ENCODE data around the gene DUOXA2.

DUOXA2 gene

GRCh38 chr15:45136378-45136764 lies 22.2 kb downstream of the DUOXA2 start:
- no peak for DNase-seq (ENCODE audit: low read depth)

GRCh38 chr15:45137703-45138102 lies 23.6 kb downstream of the DUOXA2 start:
- no peak for DNase-seq (ENCODE audit: low read depth)

- DNase-seq (ENCODE audit: low read depth), result no peak
These were observed 25.0 kb downstream of the DUOXA2 start for GRCh38 chr15:45138814-45139765.

GRCh38 chr15:45139770-45140169 lies 25.6 kb downstream of the DUOXA2 start:
- DNase-seq (ENCODE audit: low read depth), result no peak

- no peak for DNase-seq (ENCODE audit: low read depth)
These were observed 26.6 kb downstream of the DUOXA2 start for GRCh38 chr15:45140557-45141250.

- DNase-seq (ENCODE audit: low read depth), result no peak
These were observed 27.3 kb downstream of the DUOXA2 start for GRCh38 chr15:45141386-45141785.

- no peak for DNase-seq (ENCODE audit: low read depth)
These were observed 28.9 kb downstream of the DUOXA2 start for GRCh38 chr15:45143056-45143455.

- no peak for DNase-seq (ENCODE audit: low read depth)
These were observed 29.8 kb downstream of the DUOXA2 start for GRCh38 chr15:45143946-45144345.

- no peak for DNase-seq (ENCODE audit: low read depth)
These were observed 30.6 kb downstream of the DUOXA2 start for GRCh38 chr15:45144775-45145174.

- DNase-seq (ENCODE audit: low read depth), result peak; percentile 73
These were observed 32.3 kb downstream of the DUOXA2 start for GRCh38 chr15:45146405-45146804.

GRCh38 chr15:45147606-45148005 lies 33.5 kb downstream of the DUOXA2 start:
- DNase-seq (ENCODE audit: low read depth), result no peak

GRCh38 chr15:45148076-45149059 lies 34.2 kb downstream of the DUOXA2 start:
- no peak for DNase-seq (ENCODE audit: low read depth)

- DNase-seq (ENCODE audit: low read depth), result no peak
These were observed 34.9 kb downstream of the DUOXA2 start for GRCh38 chr15:45149060-45149459.

- no peak for DNase-seq (ENCODE audit: low read depth)
These were observed 36.4 kb downstream of the DUOXA2 start for GRCh38 chr15:45150481-45150880.

- DNase-seq (ENCODE audit: low read depth), result no peak
These were observed 36.9 kb downstream of the DUOXA2 start for GRCh38 chr15:45150997-45151396.

GRCh38 chr15:45151998-45152828 lies 38.1 kb downstream of the DUOXA2 start:
- no peak for DNase-seq (ENCODE audit: low read depth)

GRCh38 chr15:45155739-45156138 lies 41.6 kb downstream of the DUOXA2 start:
- no peak for DNase-seq (ENCODE audit: low read depth)

GRCh38 chr15:45156744-45157455 lies 42.8 kb downstream of the DUOXA2 start:
- peak; percentile 86 for DNase-seq (ENCODE audit: low read depth)

GRCh38 chr15:45157974-45158373 lies 43.8 kb downstream of the DUOXA2 start:
- DNase-seq (ENCODE audit: low read depth), result peak; percentile 87

GRCh38 chr15:45161666-45162065 lies 47.5 kb downstream of the DUOXA2 start:
- DNase-seq (ENCODE audit: low read depth), result no peak

Measured in amniotic epithelial cell (primary cell).